Fibroblast of peridontal ligament (primary cell): ENCODE measurements around the gene PCK2.
"Not testable (repeated sequence)": the region's sequence is repeated elsewhere in the genome, so short reads cannot be mapped to it uniquely, and the experiment has no call there.

Source experiments
- DNase-seq: peaks from one replicate; pipeline ENCODE4 v3.0.0-alpha.2; 2010; ENCODE audit errors: extremely low read depth

The PCK2 gene

GRCh38 chr14:24093901-24094840 lies at the start of gene PCK2:
Gene PCK2, plus strand, starts transcription at chr14:24094311. Its CDS starts 95 bp downstream, at chr14:24094406.
- peak; percentile 81 for DNase-seq

- DNase-seq: not testable (repeated sequence)
Observed at GRCh38 chr14:24049002-24049401, 45.1 kb upstream of the PCK2 start.

- not testable (repeated sequence) for DNase-seq
Observed at GRCh38 chr14:24050753-24051152, 43.4 kb upstream of the PCK2 start.

GRCh38 chr14:24051176-24051788 lies 42.8 kb upstream of the PCK2 start:
- DNase-seq: no peak

GRCh38 chr14:24051789-24052655 lies 42.1 kb upstream of the PCK2 start, which contains the start of gene CARMIL3:
Gene CARMIL3, plus strand, starts transcription at chr14:24052009. Its CDS starts 145 bp downstream, at chr14:24052154.
- peak; percentile 31 for DNase-seq

- DNase-seq: no peak
Observed at GRCh38 chr14:24052656-24053547, 41.2 kb upstream of the PCK2 start.

- DNase-seq: no peak
Observed at GRCh38 chr14:24053548-24054323, 40.4 kb upstream of the PCK2 start.

GRCh38 chr14:24054324-24054641 lies 39.8 kb upstream of the PCK2 start:
- DNase-seq: no peak

- no peak for DNase-seq
Observed at GRCh38 chr14:24054646-24055045, 39.5 kb upstream of the PCK2 start.

GRCh38 chr14:24055971-24056799 lies 37.9 kb upstream of the PCK2 start:
- DNase-seq: no peak

- no peak for DNase-seq
Observed at GRCh38 chr14:24056800-24057184, 37.3 kb upstream of the PCK2 start.

GRCh38 chr14:24057271-24057670 lies 36.8 kb upstream of the PCK2 start:
- DNase-seq: no peak

GRCh38 chr14:24057867-24058259 lies 36.2 kb upstream of the PCK2 start:
- DNase-seq: no peak

GRCh38 chr14:24058260-24058950 lies 35.7 kb upstream of the PCK2 start:
- peak; percentile 84 for DNase-seq

- DNase-seq: no peak
Observed at GRCh38 chr14:24058951-24059475, 35.1 kb upstream of the PCK2 start.

GRCh38 chr14:24059841-24060388 lies 34.2 kb upstream of the PCK2 start:
- no peak for DNase-seq

GRCh38 chr14:24060443-24060842 lies 33.7 kb upstream of the PCK2 start:
- no peak for DNase-seq
